ENCODE data around the gene AEBP1. TPM values are rescaled to one million over a fixed set of nuclear protein-coding genes. Genes with fewer than 3 reads are reported as not detected.
"Not testable (repeated sequence)": the region's sequence is repeated elsewhere in the genome, so short reads cannot be mapped to it uniquely, and the experiment has no call there.

Gene AEBP1
- total RNA-seq, 1 experiment from 2014 or later: not detected

DNA sequence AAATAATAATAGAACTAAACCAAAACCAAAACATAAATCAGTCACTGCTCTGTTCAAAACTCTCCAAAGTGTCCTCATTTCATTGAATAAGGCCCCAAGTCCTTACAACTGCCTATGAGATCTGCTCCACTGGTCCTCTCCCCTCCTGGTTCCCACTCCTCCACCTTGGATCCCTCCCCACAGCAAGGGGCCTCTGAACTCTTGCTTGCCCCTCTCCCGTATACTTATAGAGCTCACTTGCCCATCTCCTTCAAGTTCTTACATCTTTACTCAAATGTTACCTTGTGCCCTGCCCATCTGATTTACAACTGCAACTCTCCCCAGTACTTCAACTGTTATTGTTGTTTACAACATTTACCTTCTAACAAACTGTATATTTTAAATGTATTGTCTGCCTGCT, 18.4 kb downstream of the AEBP1 start:
- Histone ChIP-seq H3K9me3 (ENCODE audit: low read length) (no peaks in the 10 kb centered on the region), H3K27ac (ENCODE audit: low read length) (peak overlapping the region; percentile 58), H3K4me3 (ENCODE audit: low read length) (peak overlapping the region; percentile 72), H3K9me2 (replicated peaks; ENCODE audit: insufficient read depth, low read length) (no peaks in the 10 kb centered on the region), H3K36me3 (ENCODE audit: insufficient read depth, low read length) (peaks cover 17% of the 10 kb centered on the region), H2AFZ (ENCODE audit: low read length) (no peak overlapping the region), H3K4me1 (ENCODE audit: low read length) (peaks cover 33% of the 10 kb centered on the region), H3K9ac (ENCODE audit: low read length) (peak overlapping the region; percentile 75), H3K27me3 (ENCODE audit: low read length) (no peaks in the 10 kb centered on the region), H3K79me2 (ENCODE audit: low read length) (peaks cover 38% of the 10 kb centered on the region), H4K20me1 (ENCODE audit: insufficient read depth, low read depth, low read length) (peaks cover 5% of the 10 kb centered on the region; the same call in 1 of the 2 replicates), H3K4me2 (ENCODE audit: low read depth, low read length, poor library complexity, severe bottlenecking) (peak overlapping the region; percentile 92)
- no peak for DNase-seq

DNA sequence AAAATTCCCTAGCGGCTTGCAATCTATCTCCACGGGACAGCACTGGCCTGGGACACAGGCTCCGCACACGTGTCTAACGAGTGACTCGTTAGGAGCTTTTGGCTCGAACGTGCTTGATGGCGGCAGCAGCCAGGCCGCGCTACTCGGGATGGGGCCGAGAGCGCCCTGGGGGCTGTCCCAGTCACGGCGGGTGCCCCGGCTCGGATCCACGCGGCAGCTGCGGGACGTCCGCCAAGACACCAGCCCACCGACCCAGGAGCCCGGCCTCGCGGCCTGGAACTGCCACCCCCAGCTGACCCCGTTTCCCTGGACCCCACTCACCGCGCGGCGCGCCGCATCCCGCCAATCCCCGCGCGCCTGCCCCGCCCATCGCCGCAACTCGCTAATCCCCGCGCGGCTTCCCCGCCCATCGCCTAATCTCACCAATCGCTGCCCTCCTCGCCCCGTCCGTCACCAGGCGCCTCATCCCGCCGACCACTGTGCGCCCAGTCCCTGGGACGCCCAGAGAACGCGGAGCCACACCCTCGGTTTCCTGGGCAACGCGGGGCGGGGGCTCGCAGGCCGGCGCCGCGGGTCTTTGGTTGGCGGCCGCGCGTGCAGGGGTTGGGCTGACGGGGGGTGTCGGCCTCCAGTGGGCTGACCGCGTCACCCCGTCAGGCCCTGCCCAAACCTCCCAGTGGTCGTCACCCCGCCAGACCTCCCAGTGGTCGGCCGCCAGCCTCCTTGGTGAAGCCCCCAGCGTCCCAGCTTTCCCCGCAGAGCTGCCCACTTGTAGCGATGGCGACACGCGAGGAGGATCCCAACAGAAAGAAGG, 19.3 kb downstream of the AEBP1 start, which contains the start of gene POLD2:
TSS of gene POLD2 (minus strand) at position 359 of the 814 bp plus-strand sequence. CDS start 1,495 bp downstream, outside the sequence.
- peak within 1 kb of the TSS; percentile 87 for H2AFZ ChIP-seq (ENCODE audit: low read length)
- peak; percentile 99 for DNase-seq

DNA sequence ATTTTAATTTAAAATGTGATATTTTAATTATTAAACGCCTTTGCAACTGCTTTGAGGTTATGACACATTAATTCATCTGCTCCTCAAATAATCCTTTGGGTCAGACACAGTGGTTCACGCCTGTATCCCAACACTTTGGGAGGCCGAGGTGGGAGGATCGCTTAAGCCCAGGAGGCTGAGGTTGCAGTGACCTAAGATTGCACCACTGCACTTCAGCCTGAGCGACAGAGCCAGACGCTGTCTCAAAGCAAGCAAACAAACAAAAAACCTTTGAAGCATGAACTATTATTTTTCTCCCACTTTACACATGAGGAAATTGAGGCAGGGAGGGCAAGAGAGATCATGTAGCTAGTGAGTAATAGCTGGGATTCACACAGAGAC, 20.7 kb downstream of the AEBP1 start:
- Histone ChIP-seq H3K79me2 (ENCODE audit: low read length) (peaks cover 33% of the 10 kb centered on the region), H3K36me3 (ENCODE audit: insufficient read depth, low read length) (peaks cover 17% of the 10 kb centered on the region), H3K27me3 (ENCODE audit: low read length) (no peaks in the 10 kb centered on the region), H3K9ac (ENCODE audit: low read length) (no peak overlapping the region), H4K20me1 (ENCODE audit: insufficient read depth, low read depth, low read length) (0 out of 2 replicates have a peak, but pooled peaks cover 5% of the 10 kb centered on the region), H3K9me2 (replicated peaks; ENCODE audit: insufficient read depth, low read length) (no peaks in the 10 kb centered on the region), H3K4me3 (ENCODE audit: low read length) (no peak overlapping the region), H3K9me3 (ENCODE audit: low read length) (no peaks in the 10 kb centered on the region), H3K27ac (ENCODE audit: low read length) (no peak overlapping the region), H3K4me1 (ENCODE audit: low read length) (peaks cover 38% of the 10 kb centered on the region), H2AFZ (ENCODE audit: low read length) (no peak overlapping the region), H3K4me2 (ENCODE audit: low read depth, low read length, poor library complexity, severe bottlenecking) (no peak overlapping the region)
- no peak for DNase-seq

More for the DNA sequence above, 19.3 kb downstream of the AEBP1 start, which contains the start of gene POLD2:
- Histone ChIP-seq H3K79me2 (ENCODE audit: low read length) (peaks cover 38% of the 10 kb centered on the region), H3K9me2 (replicated peaks; ENCODE audit: insufficient read depth, low read length) (no peaks in the 10 kb centered on the region), H4K20me1 (ENCODE audit: insufficient read depth, low read depth, low read length) (peaks cover 5% of the 10 kb centered on the region; the same call in 1 of the 2 replicates), H3K36me3 (ENCODE audit: insufficient read depth, low read length) (peaks cover 17% of the 10 kb centered on the region), H3K4me3 (ENCODE audit: low read length) (peak within 1 kb of the TSS; percentile 72), H3K27ac (ENCODE audit: low read length) (peak within 1 kb of the TSS; percentile 58), H3K27me3 (ENCODE audit: low read length) (no peaks in the 10 kb centered on the region), H3K4me2 (ENCODE audit: low read depth, low read length, poor library complexity, severe bottlenecking) (peak within 1 kb of the TSS; percentile 92), H3K9ac (ENCODE audit: low read length) (peak within 1 kb of the TSS; percentile 78), H3K9me3 (ENCODE audit: low read length) (no peaks in the 10 kb centered on the region), H3K4me1 (ENCODE audit: low read length) (peaks cover 38% of the 10 kb centered on the region)

DNA sequence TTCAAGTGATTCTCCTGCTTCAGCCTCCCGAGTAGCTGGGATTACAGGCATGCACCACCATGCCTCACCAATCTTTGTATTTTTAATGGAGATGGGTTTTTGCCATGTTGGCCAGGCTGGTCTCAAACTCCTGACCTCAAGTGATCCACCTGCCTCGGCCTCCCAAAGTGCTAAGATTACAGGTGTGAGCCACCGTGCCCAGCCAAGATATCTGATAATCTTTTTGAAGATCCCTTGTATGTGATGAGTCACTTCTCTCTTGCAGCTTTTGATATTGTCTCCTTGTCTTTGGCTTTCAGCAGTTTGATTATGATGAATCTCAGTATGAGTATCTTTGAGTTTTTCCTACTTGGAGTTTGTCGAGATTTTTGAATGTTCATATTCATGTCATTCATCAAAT, 22.4 kb downstream of the AEBP1 start:
- H3K27me3 ChIP-seq (ENCODE audit: low read length); H4K20me1 ChIP-seq (ENCODE audit: insufficient read depth, low read depth, low read length); DNase-seq; H3K9ac ChIP-seq (ENCODE audit: low read length); H3K4me3 ChIP-seq (ENCODE audit: low read length); H3K27ac ChIP-seq (ENCODE audit: low read length); H3K9me2 ChIP-seq (replicated peaks; ENCODE audit: insufficient read depth, low read length); H2AFZ ChIP-seq (ENCODE audit: low read length); H3K4me2 ChIP-seq (ENCODE audit: low read depth, low read length, poor library complexity, severe bottlenecking); H3K36me3 ChIP-seq (ENCODE audit: insufficient read depth, low read length); H3K9me3 ChIP-seq (ENCODE audit: low read length): not testable (repeated sequence)
- Histone ChIP-seq H3K4me1 (ENCODE audit: low read length) (peaks cover 28% of the 10 kb centered on the region), H3K79me2 (ENCODE audit: low read length) (peaks cover 17% of the 10 kb centered on the region)

DNA sequence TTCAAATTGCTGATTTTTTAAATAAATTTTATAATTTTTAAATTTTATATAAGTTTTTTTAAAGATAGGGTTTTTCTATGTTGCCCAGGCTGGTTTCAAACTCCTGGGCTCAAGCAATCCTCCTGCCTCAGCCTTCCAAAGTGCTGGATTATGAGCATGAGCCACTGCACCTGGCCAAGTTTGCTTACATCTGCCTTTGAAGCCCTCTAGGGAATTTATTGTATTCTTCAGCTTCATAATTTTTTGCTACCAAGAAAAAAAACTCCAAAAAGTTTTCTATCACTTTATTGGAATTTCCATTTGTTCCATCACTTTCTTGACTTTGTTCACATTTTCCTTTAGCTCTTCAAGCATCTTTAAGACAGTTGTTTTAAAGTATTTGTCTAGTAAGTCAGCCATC, 23.0 kb downstream of the AEBP1 start:
- H3K4me1 ChIP-seq (ENCODE audit: low read length): peaks cover 23% of the 10 kb centered on the region
- H3K27ac ChIP-seq (ENCODE audit: low read length): no peak overlapping the region
- no peak overlapping the region for H3K4me2 ChIP-seq (ENCODE audit: low read depth, low read length, poor library complexity, severe bottlenecking)
- H2AFZ ChIP-seq (ENCODE audit: low read length): no peak overlapping the region
- no peak for DNase-seq
- no peaks in the 10 kb centered on the region for H3K27me3 ChIP-seq (ENCODE audit: low read length)
- H3K36me3 ChIP-seq (ENCODE audit: insufficient read depth, low read length): no peaks in the 10 kb centered on the region
- H3K4me3 ChIP-seq (ENCODE audit: low read length): no peak overlapping the region
- no peaks in the 10 kb centered on the region for H3K9me3 ChIP-seq (ENCODE audit: low read length)
- H4K20me1 ChIP-seq (ENCODE audit: insufficient read depth, low read depth, low read length): no peaks in the 10 kb centered on the region
- H3K9ac ChIP-seq (ENCODE audit: low read length): no peak overlapping the region
- no peaks in the 10 kb centered on the region for H3K9me2 ChIP-seq (replicated peaks; ENCODE audit: insufficient read depth, low read length)
- peaks cover 11% of the 10 kb centered on the region for H3K79me2 ChIP-seq (ENCODE audit: low read length)

DNA sequence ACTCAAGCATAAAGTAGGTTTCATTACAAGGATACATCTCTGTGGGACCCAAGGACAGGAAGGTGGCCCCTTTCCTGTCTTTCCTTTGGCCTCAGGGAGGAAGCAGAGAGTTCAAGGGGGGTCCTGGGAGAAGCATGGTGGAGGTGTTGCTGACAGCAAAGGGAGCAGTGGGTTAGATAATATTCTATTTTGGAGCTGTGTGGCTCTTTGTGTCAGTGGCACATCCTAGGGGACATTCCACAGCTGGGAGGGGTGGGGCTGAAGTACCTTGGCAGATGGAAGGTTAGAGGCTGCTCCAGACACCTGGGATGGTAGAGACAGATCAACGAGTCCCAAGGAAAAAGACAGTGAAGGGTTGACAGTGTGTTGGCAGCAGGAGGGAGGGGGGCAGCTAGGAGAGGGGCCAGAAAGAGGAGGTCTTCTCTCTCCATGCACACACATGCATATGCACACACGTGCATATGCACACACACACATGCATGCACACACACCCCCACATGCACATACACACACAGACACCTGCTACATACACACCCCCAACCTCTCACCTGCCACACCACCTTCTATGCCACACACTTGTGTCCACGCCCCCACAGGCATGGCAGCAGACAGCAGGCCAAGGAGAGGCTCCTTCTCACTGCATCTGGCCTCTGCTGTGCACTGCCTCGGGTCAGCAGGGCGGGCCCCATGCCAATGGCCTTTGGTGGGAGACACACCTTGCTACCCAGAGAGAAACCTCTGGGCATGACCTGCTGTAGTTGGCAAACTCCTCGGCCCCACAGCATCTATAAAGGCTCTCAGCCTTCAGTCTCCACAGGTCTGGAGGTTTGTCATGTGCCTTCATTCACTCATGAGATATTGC, 24.8 kb downstream of the AEBP1 start:
- H4K20me1 ChIP-seq (ENCODE audit: insufficient read depth, low read depth, low read length): no peaks in the 10 kb centered on the region
- no peak overlapping the region for H3K27ac ChIP-seq (ENCODE audit: low read length)
- no peaks in the 10 kb centered on the region for H3K27me3 ChIP-seq (ENCODE audit: low read length)
- no peak overlapping the region for H3K9ac ChIP-seq (ENCODE audit: low read length)
- H3K4me3 ChIP-seq (ENCODE audit: low read length): no peak overlapping the region
- H3K36me3 ChIP-seq (ENCODE audit: insufficient read depth, low read length): no peaks in the 10 kb centered on the region
- no peak overlapping the region for H3K4me2 ChIP-seq (ENCODE audit: low read depth, low read length, poor library complexity, severe bottlenecking)
- no peaks in the 10 kb centered on the region for H3K9me2 ChIP-seq (replicated peaks; ENCODE audit: insufficient read depth, low read length)
- H3K4me1 ChIP-seq (ENCODE audit: low read length): peaks cover 15% of the 10 kb centered on the region
- H3K9me3 ChIP-seq (ENCODE audit: low read length): no peaks in the 10 kb centered on the region
- H3K79me2 ChIP-seq (ENCODE audit: low read length): no peaks in the 10 kb centered on the region
- DNase-seq: no peak
- H2AFZ ChIP-seq (ENCODE audit: low read length): no peak overlapping the region

DNA sequence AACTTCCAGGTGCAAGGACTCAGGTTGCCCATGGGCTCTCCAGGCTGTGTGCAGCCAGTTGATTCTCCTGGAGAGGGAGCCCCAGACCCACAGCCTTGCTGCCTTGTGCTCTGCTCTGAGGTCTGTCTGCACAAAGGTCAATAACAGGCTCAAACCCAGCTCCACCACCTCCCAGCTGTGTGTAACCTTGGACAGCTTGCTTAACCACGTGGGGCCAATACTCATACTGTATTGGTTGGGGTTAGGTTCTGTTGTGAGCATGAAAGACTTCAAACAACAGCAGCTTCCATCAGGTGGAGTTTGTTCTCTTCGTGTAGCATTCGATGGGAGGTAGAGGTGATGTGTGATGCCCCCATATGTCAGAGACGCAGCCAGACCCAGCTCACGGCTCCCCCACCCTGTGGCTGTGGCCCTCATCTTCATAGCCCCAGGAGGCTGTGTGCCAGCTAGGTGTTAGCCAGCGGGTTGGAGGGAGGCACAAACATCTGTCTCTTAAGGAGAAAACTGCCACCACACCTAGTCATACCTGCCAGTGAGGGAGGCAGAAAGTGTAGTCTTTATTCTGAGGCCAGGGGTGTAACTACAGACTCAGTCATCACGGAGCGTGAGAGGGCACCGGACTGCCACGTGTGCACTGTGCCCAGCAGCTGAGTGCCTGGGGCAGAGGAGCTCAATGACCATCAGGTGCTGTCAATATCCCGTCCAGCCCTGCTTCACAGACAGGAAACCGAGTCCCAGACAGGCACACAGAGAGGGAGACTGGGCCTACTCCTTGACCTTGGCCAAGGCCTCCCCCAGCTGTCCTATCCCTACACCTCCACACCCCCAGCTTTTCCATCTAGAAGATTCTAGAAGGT, 27.3 kb downstream of the AEBP1 start:
- no peak overlapping the region for H2AFZ ChIP-seq (ENCODE audit: low read length)
- H3K27me3 ChIP-seq (ENCODE audit: low read length): no peaks in the 10 kb centered on the region
- DNase-seq: peak; percentile 64
- H3K79me2 ChIP-seq (ENCODE audit: low read length): no peaks in the 10 kb centered on the region
- H3K36me3 ChIP-seq (ENCODE audit: insufficient read depth, low read length): no peaks in the 10 kb centered on the region
- no peak overlapping the region for H3K27ac ChIP-seq (ENCODE audit: low read length)
- H4K20me1 ChIP-seq (ENCODE audit: insufficient read depth, low read depth, low read length): no peaks in the 10 kb centered on the region
- H3K9me3 ChIP-seq (ENCODE audit: low read length): no peaks in the 10 kb centered on the region
- H3K9ac ChIP-seq (ENCODE audit: low read length): no peak overlapping the region
- H3K4me2 ChIP-seq (ENCODE audit: low read depth, low read length, poor library complexity, severe bottlenecking): no peak overlapping the region
- H3K4me1 ChIP-seq (ENCODE audit: low read length): peaks cover 12% of the 10 kb centered on the region
- no peaks in the 10 kb centered on the region for H3K9me2 ChIP-seq (replicated peaks; ENCODE audit: insufficient read depth, low read length)
- no peak overlapping the region for H3K4me3 ChIP-seq (ENCODE audit: low read length)

Measured in Karpas-422 (cell line).